HG03442 (cell line): Measurements from ENCODE around the gene FAM98B.
"Not testable (repeated sequence)": the region's sequence is repeated elsewhere in the genome, so short reads cannot be mapped to it uniquely, and the experiment has no call there.

Experiments
- ATAC-seq: cut with Tn5 transposase; IDR thresholded peaks from one replicate; pipeline ENCODE4 v1.9.1; 2021; ENCODE audit warnings: mild to moderate bottlenecking, moderate library complexity; ENCODE audit not compliant: unreplicated experiment

The FAM98B gene

DNA sequence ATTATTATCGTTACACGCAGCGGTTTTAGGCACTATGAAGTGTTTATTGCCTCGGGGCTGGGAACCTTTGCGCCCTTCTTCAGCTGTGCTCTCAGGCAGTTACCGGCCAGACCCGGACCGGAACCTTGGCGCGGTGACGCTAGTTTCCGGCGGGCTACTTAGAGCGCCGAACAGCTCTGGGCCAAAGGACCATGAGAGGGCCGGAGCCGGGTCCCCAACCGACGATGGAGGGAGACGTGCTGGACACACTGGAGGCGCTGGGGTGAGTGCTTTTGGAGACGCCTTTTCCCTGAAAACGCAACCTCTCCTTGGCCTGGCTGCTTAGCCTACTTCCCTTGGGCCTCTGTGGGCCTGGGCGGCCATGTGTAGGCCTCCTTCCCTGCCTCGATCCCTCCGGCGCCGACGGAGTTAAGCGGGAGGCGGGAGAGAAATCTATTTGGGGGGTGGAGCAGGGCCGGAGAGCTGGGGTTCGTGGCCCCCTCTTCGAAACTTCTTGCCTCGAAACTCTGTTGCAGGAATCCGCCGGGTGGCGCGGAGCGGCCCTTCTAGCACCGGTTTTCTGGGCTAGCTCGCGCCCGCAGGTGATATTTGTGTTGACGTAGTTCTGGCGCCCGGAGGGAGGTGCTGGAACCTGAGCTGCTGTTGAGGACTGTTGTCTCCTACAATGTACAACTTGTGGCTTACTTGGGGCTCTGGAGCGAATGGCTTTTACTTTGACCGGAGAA lies at the start of gene FAM98B:
Gene FAM98B (plus strand): TSS at position 157 of the 725 bp plus-strand sequence. CDS start 35 bp downstream, at position 192.
- peak; percentile 84 for ATAC-seq

DNA sequence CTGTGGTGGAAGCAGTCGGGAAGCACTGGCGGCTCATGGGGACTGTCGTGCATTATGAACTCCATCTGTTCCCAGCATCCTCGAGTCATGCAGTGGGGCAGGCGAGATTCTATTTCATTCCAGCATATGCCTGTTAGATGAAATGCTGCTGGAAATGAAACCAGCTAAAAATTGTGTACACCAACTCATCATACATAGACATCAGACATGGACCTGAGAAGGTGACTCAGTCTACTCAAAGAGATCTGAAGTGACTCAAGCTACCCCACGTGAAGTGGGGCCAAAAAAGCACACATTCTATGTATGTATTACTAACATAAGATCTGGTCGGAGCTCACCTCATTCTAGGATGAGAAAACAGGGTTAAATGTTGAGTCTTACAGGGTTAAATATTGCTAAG lies 47.5 kb upstream of the FAM98B start:
- no peak for ATAC-seq

DNA sequence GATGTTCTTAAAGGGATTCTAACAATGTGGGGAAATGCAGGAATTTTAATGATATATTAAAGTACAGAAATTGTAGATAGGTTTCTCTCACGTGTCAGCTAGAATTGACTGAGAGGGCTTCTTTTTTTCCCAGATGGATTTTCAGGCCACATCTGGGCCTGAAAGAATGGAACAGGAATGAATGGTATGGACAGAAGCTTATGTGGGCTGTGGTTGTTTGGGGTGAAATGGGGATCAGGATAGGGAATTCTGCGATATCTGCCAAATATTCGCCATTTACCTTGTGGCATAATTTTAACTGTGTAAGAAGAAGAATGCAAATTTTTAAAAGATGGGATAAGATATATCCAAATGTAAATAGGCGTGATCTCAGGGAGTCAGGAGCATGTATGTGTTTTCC lies 45.4 kb upstream of the FAM98B start:
- no peak for ATAC-seq

DNA sequence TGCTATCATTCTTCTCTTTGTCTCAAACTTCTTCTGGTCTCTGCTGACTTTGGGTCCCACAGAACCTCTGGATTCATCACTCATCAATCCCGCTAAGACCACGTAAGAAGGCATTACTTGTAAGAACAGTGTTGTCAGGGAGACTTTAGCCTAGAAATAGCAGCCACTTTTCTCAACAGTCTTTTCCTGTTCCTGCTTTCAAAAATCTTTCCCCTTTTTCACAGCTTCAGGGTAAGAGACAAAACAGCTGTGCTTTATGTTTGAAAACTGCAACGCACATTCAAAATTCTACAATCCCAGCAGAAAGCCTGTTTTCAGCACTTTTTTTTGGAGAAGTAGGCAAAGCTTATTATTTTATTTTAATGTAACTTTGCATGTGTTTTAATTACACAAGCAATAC lies 42.0 kb upstream of the FAM98B start:
- no peak for ATAC-seq

DNA sequence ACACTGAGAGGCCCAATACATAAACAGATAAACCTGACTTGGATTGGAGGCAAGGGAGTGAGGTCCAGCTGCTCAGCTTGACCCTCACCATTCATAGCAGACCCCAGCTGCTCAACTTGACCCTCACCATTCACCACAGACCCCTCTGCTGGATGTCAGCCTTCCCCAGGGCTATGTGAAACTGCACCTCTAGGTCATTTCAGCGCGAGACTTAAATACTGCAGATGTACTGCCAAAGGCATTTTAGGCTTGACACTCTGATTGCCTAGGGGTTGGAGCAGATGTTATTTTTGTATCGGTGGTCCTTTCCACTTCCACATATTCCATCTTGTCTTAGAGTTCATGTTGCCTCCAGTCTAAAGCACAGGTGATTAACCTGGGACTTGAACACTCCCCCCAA lies 41.5 kb upstream of the FAM98B start:
- ATAC-seq = no peak

DNA sequence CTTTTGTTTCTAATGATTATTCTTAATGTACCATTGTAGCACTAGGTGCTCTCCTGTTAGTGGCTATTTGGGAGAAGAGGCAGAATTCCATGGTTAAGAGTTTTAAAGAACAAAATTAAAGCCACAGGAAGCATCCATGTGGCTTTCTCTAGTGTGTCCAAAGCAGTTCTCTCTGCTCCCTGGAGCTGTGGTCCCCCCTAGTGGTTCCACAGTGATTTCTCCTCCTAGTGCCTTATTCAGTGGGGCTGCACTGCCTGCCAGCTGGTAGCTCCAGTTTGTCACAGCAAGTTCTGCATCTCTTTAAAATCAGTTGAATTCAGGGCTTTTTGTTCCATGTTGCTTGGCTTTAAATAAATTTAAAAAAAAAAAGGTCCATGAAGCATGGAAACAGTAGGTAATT lies 39.6 kb upstream of the FAM98B start:
- no peak for ATAC-seq

DNA sequence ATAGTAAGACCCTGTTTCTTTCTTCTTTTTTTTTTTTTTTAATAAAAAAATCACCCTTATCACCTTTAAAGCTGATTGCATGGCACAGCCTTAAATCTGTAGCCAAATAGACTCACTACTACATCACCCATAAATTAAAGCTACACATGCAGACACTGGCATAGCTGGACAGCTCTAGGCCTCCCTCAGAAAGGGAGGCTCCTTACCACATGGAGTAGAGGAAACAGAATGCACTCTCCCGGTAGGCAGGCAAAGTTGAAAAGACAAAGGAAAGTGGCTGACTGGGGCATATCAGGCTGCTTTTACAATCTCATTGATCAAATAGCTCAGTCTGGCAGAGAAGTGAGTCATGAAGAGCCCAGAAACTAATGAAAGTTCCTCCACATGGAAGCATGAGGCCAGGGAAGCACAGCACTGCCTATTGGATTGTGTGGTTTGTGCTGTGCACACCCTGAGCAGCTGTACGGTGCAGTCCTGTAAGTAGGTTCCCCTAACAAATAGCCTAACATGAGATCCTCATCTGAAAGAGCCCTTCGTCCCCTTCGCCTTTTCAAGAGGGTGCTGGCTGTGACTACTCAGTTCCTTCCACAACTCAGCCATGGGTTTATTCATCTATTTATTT lies 32.7 kb upstream of the FAM98B start:
- ATAC-seq = no peak

DNA sequence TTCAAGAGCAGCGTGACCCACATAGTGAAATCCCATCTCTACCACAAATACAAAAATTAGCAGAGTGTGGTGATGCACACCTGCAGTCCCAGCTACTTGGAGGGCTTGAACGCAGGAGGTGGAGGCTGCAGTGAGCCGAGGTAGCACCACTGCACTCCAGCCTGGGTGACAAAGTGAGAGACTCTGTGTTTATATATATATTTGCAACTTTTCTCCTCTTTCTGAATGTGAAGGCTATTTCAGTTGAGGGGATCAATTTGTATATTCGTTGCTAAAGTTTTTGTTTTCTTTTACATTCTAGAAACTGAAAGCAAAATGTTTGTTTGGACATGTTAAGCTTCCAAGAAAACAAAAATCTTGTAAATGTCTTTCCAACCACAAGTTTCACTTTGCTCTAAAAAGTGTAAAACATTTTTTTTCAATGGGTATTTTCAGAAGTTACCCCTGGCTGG lies 29.8 kb upstream of the FAM98B start:
- ATAC-seq = peak; percentile 69

DNA sequence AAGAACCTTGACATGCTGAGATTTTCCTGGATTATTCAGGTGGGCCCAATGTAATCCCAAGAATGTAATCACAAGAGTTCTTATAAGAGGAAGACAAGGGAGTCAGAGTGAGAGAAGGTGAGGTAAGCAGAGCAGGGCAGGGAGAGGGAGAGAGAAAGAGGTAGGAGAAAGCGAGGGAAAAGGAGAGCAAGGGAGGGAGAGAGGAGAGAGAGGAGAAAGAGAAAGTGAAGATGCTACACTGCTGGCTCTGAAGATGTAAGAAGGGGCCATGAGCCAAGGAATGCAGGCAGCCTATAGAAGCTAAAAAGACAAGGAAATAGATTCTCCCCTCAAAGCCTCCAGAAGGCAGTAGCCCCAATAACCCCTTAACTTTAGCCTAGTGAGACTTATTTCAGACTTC lies 28.7 kb upstream of the FAM98B start:
- ATAC-seq = no peak

DNA sequence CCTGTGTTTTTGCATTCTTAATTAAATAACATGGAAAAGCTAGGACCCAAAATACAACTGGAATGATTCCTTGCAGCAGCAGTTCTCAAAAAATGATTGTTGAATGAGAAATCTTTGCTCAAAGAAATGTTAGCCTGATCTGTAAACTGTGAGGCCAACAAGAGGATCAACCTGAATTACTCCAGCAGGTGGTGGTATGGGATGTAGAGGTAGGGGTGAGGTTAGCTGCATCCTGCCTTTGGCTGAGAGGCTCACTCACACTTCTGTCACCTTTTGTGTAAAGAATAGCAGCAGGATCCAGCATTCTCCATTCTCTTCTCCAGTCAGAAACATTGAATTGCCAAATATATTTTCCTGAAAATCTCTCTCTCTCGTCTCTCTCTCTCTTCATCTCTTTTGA lies 26.5 kb upstream of the FAM98B start:
- no peak for ATAC-seq

DNA sequence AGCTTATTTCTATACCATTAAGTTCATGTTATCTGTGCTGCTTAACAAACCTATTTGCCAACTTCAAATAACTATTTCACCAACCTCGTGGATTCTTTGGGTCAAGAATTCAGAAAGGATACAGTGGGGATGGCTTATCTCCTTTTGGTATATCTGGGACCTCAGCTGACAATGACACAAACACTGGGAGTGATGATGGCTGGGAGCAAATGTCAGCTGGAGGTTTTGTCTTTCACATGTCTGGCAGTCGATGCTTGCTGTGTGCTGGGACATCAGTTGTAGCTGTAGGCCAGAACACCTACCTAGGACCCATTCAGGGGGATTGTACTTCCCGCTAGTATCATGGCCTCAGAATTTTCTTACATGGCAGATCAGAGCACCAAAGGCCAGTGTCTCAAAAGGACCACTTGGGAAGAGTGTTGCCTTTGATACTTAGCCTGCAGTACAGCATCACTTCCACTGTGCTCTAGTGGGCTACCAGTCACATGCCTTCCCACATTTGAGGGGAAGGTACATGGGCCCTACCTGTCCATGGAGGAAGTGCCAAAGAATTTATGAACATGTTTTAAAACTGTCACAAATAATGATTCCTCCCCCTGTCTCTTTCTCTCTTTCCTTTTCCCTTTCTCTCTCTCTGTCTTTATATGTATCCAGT lies 23.7 kb upstream of the FAM98B start:
- no peak for ATAC-seq

DNA sequence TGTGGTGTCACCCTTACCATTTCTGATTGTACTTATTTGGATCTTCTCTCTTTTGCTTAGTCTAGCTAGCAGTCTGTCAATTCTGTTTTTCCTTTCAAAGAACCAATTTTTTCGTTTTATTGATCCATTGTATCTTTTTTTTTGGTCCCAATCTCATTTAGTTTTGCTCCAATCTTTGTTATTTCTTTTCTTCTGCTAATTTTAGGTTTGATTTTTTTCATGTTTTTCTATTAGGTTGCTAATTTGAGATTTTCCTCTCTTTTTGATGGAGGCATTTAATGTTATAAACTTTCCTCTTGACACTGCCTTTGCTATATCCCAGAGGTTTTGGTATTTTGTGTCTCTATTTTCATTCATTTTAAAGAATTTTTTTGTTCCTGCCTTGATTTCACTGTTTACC lies 16.9 kb upstream of the FAM98B start:
- ATAC-seq = no peak

DNA sequence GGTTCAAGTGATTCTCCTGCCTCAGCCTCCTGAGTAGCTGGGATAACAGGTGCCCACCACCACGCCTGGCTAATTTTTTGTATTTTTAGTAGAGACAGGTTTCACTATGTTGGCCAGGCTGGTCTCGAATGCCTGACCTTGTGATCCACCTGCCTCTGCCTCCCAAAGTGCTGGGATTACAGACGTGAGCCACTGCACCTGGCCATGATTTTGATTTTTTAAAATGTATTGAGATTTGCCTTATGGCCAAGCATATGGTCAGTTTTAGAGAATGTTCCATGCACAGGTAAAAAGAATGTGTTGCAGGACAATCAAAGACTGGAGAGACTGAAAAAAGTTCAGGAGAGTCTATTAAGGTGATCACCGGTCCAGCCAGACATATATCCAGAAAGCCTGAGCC lies 16.3 kb upstream of the FAM98B start:
- ATAC-seq = not testable (repeated sequence)

DNA sequence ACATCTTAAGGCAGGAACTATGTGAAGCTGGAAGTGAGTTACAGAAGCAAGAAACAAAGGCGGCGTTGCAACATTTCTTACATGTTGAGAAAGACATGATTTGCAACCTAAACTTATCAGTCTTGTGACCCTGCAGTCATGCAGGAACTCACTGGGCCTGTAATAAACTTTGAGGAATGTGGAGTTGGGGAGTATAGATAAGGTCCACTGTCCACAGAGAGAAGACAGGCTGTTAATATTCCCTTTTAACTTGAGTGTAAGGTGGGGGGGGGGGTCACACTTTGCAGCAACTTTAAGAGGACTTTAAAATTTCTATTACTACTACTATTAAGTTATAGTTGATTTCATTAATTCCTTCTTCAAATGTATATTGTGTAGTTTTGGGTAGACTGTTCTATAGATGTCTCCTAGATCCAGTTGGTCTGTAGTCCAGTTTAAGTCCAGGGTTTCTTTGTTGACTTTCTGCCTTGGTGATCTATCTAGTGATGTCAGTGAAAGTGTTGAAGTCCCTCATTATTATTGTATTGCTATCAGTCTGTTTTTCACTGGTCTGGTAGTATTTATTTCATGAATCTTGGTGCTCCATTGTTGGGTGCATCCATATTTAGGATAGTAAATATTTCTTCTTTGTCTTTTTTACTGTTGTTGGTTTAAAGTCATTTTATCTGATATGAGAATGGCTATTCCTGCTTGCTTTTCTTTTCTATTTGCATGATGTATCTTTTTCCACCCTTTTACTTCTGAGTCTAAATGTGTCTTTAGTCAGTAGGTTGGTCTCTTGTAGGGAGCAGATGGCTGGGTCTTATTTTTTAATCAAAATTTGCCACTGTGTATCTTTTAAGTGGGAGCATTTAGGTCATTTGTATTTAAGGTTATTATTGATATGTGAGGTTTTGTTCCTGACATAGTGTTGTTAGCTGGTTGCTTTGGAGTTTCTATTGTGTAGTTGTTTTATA lies 15.6 kb upstream of the FAM98B start:
- ATAC-seq = no peak

DNA sequence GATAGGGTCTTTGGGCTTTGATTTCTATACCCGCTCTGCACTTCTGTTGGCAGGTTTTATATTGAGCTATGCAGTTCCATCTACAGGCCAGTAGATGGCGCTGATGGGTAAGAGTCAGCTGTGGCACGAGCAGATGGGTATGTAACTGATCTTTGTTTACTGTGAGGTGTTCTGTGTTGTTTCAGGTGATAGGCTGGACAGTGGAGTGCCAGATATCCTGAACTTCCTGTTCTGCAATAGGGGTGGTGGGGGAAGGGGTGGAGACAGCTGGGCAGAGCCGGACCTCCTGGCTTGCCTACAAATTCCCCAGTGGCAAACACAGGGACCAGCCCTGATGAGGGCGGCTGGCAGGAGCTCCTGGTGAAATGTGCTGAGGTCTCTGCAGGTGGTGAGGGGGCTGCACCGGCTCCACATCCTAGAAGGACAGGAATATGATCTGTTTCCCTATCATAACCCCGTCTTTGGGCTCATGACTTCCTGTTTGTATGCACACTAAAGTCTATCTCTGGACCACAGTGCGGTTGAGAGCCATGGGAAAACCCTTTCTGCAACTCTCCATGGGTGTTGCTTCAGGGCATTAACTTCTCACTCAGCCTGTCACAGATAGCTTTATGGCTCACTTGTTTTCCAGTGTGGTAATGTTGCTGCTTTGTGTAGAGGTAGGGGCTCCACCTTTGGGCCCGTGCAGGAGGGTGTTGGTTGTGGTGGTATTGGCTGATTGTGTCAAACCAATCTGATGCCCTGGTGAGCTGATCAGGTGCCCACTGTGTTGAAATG lies 13.4 kb upstream of the FAM98B start:
- peak; percentile 73 for ATAC-seq

DNA sequence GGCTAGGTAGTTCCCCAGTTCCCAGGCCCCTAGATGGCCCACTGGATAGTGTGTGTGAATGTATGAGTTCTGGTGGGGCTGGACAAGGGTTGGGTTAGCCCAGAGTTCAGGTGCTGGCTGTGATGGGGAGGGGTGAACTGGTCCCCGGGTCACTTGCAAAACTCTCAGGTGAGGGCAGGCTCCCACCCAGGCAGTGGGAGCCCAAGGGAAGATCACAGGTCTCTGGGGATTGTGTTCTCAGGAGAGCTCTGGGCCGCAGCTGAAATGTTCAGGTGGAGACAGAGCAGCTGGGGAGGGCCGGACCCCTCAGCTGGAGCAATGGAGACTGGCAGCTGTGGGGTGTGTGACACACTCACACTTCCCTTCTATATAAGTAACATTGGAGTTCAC lies 12.8 kb upstream of the FAM98B start:
- ATAC-seq = no peak

DNA sequence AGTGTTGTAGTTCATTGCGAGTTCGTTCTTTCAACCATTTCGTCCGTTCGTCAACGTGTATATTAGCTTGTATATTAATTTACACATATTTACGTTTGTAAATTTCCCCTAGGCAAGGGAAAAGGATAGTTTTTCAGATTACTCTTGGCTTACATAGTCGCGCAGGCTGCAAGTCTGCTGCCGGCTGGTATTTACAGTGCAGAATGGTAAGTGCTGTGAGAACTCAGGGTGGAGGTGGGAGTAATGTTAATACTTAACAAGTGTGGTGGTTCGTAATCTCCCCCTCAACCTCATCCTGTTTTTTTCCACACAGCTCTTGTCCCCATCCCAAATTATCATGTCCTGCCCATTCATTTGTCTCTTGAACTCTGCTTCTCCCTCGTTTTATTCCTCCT lies 766 bp downstream of the FAM98B start:
- no peak for ATAC-seq

DNA sequence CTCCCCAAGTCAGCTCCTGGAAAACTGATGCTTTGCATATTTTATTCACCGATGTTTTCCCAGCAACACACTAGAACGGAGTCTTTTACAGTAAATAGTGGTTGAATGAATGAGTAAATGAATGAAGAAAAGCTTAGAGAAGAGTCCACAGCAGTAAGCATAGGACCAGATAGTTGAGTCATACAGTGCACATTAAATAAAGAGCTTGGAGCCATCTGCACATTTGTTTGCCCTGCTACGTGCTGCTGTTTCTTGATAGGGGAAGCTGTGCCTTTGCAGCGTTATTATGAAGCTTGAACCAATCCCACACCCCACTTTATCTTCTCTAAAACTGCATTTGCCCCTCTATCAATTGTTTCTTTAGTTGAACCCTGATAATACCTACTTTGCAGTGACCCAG lies 1.2 kb downstream of the FAM98B start:
- no peak for ATAC-seq

DNA sequence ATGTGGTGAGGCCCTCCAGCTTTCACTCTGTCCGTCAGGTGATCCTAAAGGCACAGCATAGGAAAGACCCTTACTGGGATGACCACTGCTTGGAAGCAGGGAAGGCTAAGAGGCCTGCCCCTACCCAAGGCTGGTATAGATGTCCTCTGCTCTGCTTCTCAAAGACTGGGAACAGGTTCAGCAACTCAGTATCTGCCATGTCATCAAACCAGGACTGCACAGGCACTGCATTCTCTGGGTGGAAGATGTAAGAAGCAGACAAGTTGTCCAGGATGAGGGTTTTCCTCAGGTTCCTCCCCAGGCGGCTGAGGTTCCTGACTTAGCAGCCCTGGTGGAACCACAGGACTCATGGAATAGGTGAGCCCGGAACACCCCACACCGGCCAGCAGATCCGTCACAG lies 4.7 kb downstream of the FAM98B start:
- no peak for ATAC-seq

DNA sequence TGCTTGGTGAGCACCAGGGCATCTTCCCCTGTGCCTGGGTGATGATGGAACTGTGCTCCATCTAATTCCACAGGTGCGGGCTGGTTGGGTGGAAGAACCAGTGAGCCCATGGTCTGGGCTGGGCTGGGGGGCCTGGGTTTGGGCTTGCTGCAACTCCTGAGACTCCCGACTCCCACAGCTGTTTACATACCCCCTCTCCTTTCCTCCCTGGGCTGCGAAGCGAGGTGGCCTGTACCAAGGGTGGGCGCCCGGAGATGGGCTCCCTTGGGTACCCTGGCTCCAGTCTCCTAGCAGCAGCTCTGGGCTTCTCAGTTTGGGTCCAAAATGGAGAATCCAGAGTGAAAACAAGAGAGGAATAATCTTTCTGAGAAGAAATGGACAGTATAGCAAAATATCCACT lies 5.6 kb downstream of the FAM98B start:
- no peak for ATAC-seq
